GM12875 (cell line): ENCODE results near the gene CBARP.
A peak's percentile ranks its signal among the peaks of the same experiment; 100 is the strongest.

Experiments used
- H3K4me3 ChIP-seq: one replicate; pipeline ENCODE4 v1.5.1; 2011; ENCODE audit warnings: low read depth, low read length, control low read depth
- CTCF ChIP-seq: IDR thresholded peaks from 2 replicates; pipeline ENCODE4 v1.5.1; 2011; ENCODE audit warnings: low read depth, mild to moderate bottlenecking, control low read depth, inconsistent platforms, low read length, moderate library complexity, borderline replicate concordance; ENCODE audit not compliant: insufficient read depth

CBARP gene

GRCh38 chr19:1219786-1220476 lies 17.9 kb downstream of the CBARP start:
- no peak overlapping the region for H3K4me3 ChIP-seq
- no peak for TF ChIP-seq CTCF

GRCh38 chr19:1218751-1219567 lies 18.8 kb downstream of the CBARP start:
- no peak for TF ChIP-seq CTCF

GRCh38 chr19:1217366-1217765 lies 20.4 kb downstream of the CBARP start:
- no peak for TF ChIP-seq CTCF
- H3K4me3 ChIP-seq = no peak overlapping the region

More at GRCh38 chr19:1218751-1219567, 18.8 kb downstream of the CBARP start:
- no peak overlapping the region for H3K4me3 ChIP-seq

- no peak overlapping the region for H3K4me3 ChIP-seq
- TF ChIP-seq CTCF = no peak
Measured at GRCh38 chr19:1216756-1217155, 21.0 kb downstream of the CBARP start.

- TF ChIP-seq CTCF = no peak
- no peak overlapping the region for H3K4me3 ChIP-seq
Measured at GRCh38 chr19:1214862-1215731, 22.7 kb downstream of the CBARP start.

- H3K4me3 ChIP-seq = peak overlapping the region; percentile 10
- no peak for TF ChIP-seq CTCF
Measured at GRCh38 chr19:1214299-1214861, 23.4 kb downstream of the CBARP start.
